Measurements from ENCODE around the gene PPP6R3.

- TF ChIP-seq, protein P1, sequence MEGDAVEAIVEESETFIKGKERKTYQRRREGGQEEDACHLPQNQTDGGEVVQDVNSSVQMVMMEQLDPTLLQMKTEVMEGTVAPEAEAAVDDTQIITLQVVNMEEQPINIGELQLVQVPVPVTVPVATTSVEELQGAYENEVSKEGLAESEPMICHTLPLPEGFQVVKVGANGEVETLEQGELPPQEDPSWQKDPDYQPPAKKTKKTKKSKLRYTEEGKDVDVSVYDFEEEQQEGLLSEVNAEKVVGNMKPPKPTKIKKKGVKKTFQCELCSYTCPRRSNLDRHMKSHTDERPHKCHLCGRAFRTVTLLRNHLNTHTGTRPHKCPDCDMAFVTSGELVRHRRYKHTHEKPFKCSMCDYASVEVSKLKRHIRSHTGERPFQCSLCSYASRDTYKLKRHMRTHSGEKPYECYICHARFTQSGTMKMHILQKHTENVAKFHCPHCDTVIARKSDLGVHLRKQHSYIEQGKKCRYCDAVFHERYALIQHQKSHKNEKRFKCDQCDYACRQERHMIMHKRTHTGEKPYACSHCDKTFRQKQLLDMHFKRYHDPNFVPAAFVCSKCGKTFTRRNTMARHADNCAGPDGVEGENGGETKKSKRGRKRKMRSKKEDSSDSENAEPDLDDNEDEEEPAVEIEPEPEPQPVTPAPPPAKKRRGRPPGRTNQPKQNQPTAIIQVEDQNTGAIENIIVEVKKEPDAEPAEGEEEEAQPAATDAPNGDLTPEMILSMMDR (IDR thresholded peaks at IDR 0.05; ENCODE audit: low read length) = no peak
- no peak for TF ChIP-seq EZH2 (IDR thresholded peaks at IDR 0.05; ENCODE audit: borderline replicate concordance, low read length)
Observed at GRCh38 chr11:68541116-68541515, 80.6 kb downstream of the PPP6R3 start.

Data from OCI-LY1 (cell line).